ENCODE measurements around the gene PHC2. TPM values are rescaled to one million over a fixed set of nuclear protein-coding genes. Genes with fewer than 3 reads are reported as not detected.

PHC2 gene
- total RNA-seq, 1 experiment from 2014 or later = 137 TPM

GRCh38 chr1:33446590-33446989 is 15.7 kb upstream of the PHC2 start:
- no peaks in the 10 kb centered on the region for H3K27me3 Mint-ChIP-seq (ENCODE audit: insufficient read depth, unreplicated experiment)
- H3K36me3 Mint-ChIP-seq (ENCODE audit: insufficient read depth, unreplicated experiment) = no peaks in the 10 kb centered on the region
- peaks cover 13% of the 10 kb centered on the region for H3K4me1 Mint-ChIP-seq (ENCODE audit: insufficient read depth, unreplicated experiment)
- no peak overlapping the region for H3K4me3 Mint-ChIP-seq (ENCODE audit: unreplicated experiment)
- BruUV-seq (replicated peaks) = no TSS peak
- H3K27ac Mint-ChIP-seq (ENCODE audit: low read depth, unreplicated experiment) = no peak overlapping the region
- intact Hi-C loops (cut with micrococcal nuclease) = no loop called here
- H3K9me3 Mint-ChIP-seq (ENCODE audit: unreplicated experiment) = no peaks in the 10 kb centered on the region
- POLR2A ChIA-PET = interaction anchor here (0.5 to 0.7 kb wide), 2 partner anchors 66 to 111 kb away, joined by 3 read pairs; no protein-coding TSS in a partner anchor
- CTCF ChIA-PET = interaction anchor here (0.6 to 1.7 kb wide), 6 partner anchors 8 to 77 kb away, joined by 3 to 8 read pairs (median 4); no protein-coding TSS in a partner anchor
- no peak for TF ChIP-seq CTCF (IDR thresholded peaks at IDR 0.05; ENCODE audit: unreplicated experiment)
- DNase-seq (ENCODE audit: unreplicated experiment) = no peak

GRCh38 chr1:33445108-33445507 is 14.2 kb upstream of the PHC2 start:
- no peak for TF ChIP-seq CTCF (IDR thresholded peaks at IDR 0.05; ENCODE audit: unreplicated experiment)
- H3K9me3 Mint-ChIP-seq (ENCODE audit: unreplicated experiment) = no peaks in the 10 kb centered on the region
- intact Hi-C loops (cut with micrococcal nuclease) = no loop called here
- DNase-seq (ENCODE audit: unreplicated experiment) = no peak
- peaks cover 13% of the 10 kb centered on the region for H3K4me1 Mint-ChIP-seq (ENCODE audit: insufficient read depth, unreplicated experiment)
- H3K4me3 Mint-ChIP-seq (ENCODE audit: unreplicated experiment) = no peak overlapping the region
- no peaks in the 10 kb centered on the region for H3K27me3 Mint-ChIP-seq (ENCODE audit: insufficient read depth, unreplicated experiment)
- no peak overlapping the region for H3K27ac Mint-ChIP-seq (ENCODE audit: low read depth, unreplicated experiment)
- ChIA-PET POLR2A (no interaction called here), CTCF (interaction anchor here (0.5 to 1.8 kb wide), 3 partner anchors 10 to 150 kb away, joined by 3 to 5 read pairs (median 3); no protein-coding TSS in a partner anchor)
- H3K36me3 Mint-ChIP-seq (ENCODE audit: insufficient read depth, unreplicated experiment) = no peaks in the 10 kb centered on the region
- no TSS peak for BruUV-seq (replicated peaks)

- no TSS peak for BruUV-seq (replicated peaks)
- no peak overlapping the region for H3K27ac Mint-ChIP-seq (ENCODE audit: low read depth, unreplicated experiment)
- H3K36me3 Mint-ChIP-seq (ENCODE audit: insufficient read depth, unreplicated experiment) = no peaks in the 10 kb centered on the region
- CTCF ChIA-PET = no interaction called here
- POLR2A ChIA-PET = interaction anchor here (0.9 kb wide), 1 partner anchor 9 kb away, joined by 3 read pairs; no protein-coding TSS in a partner anchor
- H3K4me1 Mint-ChIP-seq (ENCODE audit: insufficient read depth, unreplicated experiment) = peaks cover 13% of the 10 kb centered on the region
- intact Hi-C loops (cut with micrococcal nuclease) = no loop called here
- no peak overlapping the region for H3K4me3 Mint-ChIP-seq (ENCODE audit: unreplicated experiment)
- no peak for TF ChIP-seq CTCF (IDR thresholded peaks at IDR 0.05; ENCODE audit: unreplicated experiment)
- no peak for DNase-seq (ENCODE audit: unreplicated experiment)
- H3K27me3 Mint-ChIP-seq (ENCODE audit: insufficient read depth, unreplicated experiment) = no peaks in the 10 kb centered on the region
- no peaks in the 10 kb centered on the region for H3K9me3 Mint-ChIP-seq (ENCODE audit: unreplicated experiment)
These were observed 12.8 kb upstream of the PHC2 start for GRCh38 chr1:33443705-33444180.

- peaks cover 13% of the 10 kb centered on the region for H3K4me1 Mint-ChIP-seq (ENCODE audit: insufficient read depth, unreplicated experiment)
- no peaks in the 10 kb centered on the region for H3K27me3 Mint-ChIP-seq (ENCODE audit: insufficient read depth, unreplicated experiment)
- TF ChIP-seq CTCF (IDR thresholded peaks at IDR 0.05; ENCODE audit: unreplicated experiment) = no peak
- intact Hi-C loops (cut with micrococcal nuclease) = no loop called here
- DNase-seq (ENCODE audit: unreplicated experiment) = peak; percentile 51
- ChIA-PET CTCF (interaction anchor here (0.6 to 1.9 kb wide), 2 partner anchors 9 to 12 kb away, joined by 3 to 11 read pairs; no protein-coding TSS in a partner anchor), POLR2A (no interaction called here)
- H3K36me3 Mint-ChIP-seq (ENCODE audit: insufficient read depth, unreplicated experiment) = no peaks in the 10 kb centered on the region
- H3K9me3 Mint-ChIP-seq (ENCODE audit: unreplicated experiment) = no peaks in the 10 kb centered on the region
- H3K4me3 Mint-ChIP-seq (ENCODE audit: unreplicated experiment) = no peak overlapping the region
- no peak overlapping the region for H3K27ac Mint-ChIP-seq (ENCODE audit: low read depth, unreplicated experiment)
- no TSS peak for BruUV-seq (replicated peaks)
These were observed 12.3 kb upstream of the PHC2 start for GRCh38 chr1:33443080-33443704.
